GM19351 (cell line): ENCODE results near the gene SART1.
"Not testable (repeated sequence)": the region's sequence is repeated elsewhere in the genome, so short reads cannot be mapped to it uniquely, and the experiment has no call there.

Source experiments
- ATAC-seq: cut with Tn5 transposase; IDR thresholded peaks from one replicate; pipeline ENCODE4 v1.9.1; 2021; ENCODE audit warnings: mild to moderate bottlenecking, moderate library complexity; ENCODE audit not compliant: unreplicated experiment

The SART1 gene

DNA sequence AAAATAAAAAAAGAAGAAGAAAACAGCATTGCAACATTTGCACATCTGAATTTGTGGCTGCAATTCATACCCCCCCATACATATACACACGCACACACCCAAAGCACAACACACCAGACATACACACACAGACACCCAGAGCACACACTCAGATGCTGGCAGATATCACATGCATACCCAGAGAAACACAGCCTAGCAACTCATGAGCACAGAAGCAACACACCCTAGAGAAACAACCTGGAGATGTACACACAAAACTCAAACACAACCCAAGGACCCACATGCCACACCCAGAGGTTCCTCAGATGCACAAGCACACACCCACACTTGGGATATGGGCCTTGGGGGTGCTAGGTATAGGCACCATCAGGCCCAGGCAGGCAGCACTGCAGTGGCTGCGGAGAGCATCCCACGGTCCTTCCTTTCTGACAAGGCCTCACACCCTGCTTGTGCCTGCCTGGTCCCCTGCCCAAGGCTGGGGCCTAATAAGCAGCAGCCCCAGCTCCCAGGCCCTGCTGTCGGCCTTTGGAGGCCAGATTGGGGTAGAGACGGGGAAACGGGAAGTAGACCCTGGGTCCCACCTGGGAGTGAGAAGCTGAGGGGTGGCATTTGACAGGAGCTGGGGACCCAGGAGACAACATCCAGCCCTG, 53.4 kb downstream of the SART1 start:
- ATAC-seq, result no peak

DNA sequence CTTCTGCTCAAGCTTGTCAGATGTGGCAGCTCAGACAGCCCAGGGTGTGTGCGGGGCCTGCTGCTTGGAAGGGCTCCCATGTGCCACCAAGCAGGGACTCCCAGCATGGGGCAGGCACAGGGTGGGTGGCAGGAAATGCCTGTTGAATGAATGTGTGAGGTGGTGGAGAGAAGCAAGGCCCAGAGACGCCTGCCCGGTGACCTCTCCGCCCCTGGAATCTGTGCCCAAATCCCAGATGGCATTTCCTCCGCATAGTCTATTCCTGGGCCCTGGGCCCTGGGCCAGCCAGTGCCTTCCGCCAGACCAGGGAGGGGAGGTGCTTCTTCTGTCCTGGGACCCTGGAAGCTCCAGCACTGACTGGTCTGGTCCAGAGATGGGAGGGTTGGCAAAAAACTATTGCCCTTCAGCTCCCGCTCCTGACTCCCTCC, 53.9 kb downstream of the SART1 start:
- no peak for ATAC-seq

DNA sequence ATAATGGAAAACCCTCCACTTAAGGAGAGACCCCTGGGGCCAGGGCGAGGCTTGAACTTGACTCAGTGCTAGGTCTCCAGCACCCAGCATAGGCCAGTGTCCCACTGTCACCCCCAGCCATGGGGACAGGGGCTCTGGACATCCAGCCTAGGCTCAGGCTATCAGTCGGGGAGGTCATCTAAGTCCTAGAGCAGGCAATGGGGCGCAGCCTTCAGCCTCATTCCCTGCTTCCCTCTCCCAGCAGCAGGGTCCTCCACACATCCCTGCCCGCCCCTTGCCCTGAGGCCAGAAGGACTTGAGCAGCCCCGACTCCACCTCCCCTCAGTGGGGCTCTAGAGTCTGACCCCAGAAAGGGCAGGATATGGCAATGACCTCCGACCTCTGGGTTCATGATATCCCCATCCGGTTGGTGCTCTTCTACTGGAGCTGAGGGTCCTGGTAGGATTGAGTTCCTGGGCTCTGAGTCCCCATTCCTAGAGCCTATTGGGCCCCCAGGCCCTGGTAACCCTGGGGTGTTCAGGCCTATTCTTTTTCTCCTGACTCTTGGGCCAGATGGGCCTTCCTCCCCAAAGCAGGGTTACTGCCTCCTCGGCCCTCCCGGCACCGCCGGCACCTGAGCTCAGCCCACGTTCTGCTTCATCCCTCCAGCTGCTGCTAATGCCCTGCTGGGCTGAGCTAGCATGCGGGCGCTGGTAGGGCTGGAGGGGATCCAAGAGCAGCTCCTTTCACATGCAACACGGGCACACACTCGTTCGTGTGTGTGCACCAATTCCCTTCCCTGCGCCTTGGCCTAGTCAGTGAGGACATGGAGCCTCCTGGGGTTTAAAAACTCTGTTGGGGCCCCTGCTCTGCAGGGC, 54.6 kb downstream of the SART1 start:
- ATAC-seq, result no peak

DNA sequence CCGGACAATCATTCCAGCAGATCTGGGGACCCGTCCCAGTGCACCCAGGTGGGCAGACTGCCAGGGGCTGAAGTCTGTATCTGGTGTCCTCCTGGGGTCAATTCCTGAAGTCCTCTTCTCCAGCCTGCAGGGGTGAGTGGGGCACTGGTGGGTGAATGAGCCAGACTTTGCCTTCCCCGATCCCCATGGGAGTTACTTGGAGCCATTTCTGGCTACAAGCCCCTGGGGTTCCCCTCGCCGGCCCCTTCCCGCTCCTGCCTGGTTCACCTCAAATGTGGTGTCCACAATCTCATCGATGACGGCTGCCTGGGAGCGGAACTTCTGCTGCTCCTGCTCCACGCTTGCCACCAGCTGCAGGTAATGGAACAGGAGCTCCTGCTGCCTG, 55.3 kb downstream of the SART1 start:
- no peak for ATAC-seq

DNA sequence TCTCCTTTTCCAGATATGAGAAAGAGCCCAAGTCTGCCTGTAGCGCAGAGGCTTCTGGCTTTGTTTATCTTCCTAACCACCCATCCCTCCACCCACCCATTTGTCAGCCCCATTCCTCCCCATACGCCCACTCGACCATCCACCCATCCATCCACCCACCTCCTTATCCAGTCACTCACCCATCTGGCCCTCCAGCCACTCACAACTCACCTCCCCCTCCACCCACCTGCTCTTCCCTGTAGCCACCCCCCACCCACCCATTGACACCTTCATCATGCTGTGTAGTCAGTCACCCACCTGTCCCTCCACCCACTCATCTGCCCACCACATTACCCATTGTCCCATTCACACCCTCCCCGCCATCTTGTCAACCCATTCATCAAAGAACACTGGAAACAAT, 55.8 kb downstream of the SART1 start:
- ATAC-seq, result no peak

DNA sequence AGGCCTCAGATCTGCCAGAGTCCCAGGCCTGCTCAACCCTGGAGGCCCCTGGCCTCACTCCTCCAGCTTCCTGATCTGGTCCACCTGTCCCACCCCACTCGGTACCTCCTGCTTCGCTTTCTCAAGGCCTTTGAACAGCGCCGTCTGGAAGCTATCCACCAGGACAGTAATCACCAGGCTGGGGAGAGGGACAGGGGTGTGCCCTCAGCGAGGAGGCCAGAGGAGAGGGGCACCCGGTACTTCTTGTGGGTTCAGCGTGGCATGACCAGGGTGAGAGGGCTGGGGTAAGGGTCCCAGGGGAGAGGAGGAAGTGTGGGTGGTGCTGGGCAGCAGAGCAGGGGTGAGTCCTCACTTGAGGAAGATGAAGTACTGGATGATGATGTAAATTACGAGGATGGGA, 58.7 kb downstream of the SART1 start:
- ATAC-seq, result no peak

DNA sequence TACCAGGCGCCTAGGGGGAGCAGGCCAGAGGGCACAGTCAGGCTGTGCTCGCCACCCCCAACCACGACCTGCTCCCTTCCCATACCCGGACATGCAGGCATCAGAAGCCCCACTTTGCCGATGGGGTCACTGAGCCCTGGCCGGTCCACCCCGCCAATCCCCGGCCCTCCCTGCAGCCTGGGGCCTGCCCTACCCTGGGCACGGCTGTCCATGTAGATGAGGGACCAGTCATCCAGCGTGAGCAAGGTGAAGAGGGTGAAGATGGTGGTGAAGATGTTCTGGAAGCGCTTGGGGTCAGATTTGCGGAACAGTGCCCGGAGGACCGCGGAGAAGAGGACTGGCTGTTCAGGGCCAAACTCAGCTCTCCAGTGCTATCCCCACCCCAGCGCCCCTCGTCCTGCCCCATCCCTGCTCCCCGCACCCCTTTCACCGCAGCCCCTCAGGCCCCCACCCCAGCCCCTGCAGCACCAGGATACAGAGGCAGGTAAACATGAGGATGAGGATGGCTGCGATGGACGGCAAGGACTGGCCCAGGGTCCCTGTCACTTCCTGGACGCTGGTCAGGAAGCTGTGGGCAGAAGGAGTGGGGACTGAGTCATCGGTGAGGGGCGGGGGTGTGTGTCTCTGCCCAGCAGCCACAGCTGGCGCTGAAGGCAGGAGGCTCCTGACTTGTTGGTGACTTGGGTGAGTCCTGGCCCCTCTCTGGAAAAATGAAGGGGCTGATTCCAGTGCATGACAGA, 59.3 kb downstream of the SART1 start:
- ATAC-seq, result no peak

DNA sequence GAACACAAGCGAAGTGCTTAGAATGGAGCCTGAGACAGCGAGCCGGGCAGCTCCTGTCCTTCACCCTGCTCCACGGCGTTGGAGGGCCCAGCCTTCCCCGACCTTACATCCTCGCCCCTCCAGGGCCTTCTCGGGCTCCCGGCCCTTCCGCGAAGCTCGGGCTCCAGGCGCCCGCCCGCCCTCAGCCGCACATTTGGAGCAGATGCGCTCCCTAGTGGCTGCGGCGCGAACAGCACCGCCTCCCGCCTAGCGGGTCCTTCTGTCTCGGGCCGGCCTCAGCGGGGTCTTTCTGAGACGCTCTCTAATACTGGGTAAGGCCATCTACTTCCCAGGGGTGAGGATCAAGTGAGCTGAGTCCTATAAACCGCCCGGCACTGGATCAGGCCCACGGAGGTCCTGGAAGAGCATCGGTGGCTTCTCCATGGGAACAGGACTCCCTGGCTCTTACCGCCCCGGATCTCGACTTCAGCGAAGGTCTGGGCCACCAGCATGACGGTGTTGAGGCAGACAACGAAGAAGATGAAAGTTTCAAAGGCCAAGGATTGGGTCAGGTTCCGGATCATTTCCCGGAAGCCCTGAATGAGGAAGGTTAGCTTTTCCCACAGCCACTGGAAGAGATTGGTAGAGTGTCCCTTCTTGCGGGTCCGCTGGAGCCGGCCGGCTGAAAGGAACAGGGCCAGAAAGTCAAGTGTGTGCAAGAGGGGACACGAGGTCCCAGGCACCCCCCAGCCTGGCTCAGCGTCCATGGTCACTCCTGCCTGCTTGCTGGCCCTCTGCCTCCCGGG, 61.1 kb downstream of the SART1 start:
- ATAC-seq, result no peak

DNA sequence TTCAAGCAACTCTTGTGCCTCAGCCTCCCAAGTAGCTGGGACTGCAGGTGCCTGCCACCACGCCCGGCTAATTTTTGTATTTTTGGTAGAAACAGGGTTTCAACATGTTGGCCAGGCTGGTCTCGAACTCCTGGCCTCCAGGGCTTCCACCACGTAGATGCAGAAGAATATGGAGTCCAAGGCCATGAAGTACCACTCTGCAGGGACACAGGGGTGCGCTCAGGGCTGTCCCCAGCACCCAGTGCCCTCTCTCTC, 61.6 kb downstream of the SART1 start:
- ATAC-seq, result not testable (repeated sequence)

DNA sequence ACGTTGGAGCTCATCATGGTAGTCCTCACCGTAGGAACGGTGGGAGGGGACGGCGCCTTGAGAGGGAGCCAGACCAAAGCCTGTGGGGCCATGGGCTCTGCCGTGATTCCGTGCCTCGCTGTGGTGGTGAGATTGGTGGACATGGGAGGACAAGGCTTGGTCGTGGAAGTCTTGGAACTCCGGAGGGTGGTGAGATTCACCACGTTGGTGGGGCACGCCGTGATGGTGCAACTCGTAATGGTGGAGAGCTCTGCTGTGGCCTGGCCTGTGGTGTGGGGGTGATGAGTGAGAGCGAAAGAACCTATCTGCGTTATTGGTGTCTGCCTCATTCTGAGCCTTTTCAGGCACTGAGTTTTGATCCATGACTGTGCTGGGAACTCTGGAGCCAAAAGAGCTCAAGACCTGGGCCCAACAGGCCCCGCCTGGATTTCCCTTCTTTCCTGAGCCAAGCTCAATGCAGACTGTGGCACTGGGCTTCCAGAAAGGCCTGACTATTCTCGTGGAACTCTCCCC, 64.5 kb downstream of the SART1 start, which contains the start of gene CATSPER1:
TSS of gene CATSPER1 (minus strand) at position 463 of the 513 bp plus-strand sequence. CDS start at position 363, 100 bp downstream.
- ATAC-seq, result no peak
